Fibroblast of lung (primary cell): ENCODE results near the gene PCLO. TPM values are rescaled to one million over a fixed set of nuclear protein-coding genes. Genes with fewer than 3 reads are reported as not detected.

Experiments used
- DNase-seq, 2 donors: peaks; one replicate each; pipeline versions ENCODE4 v3.0.0 to v3.0.0-alpha.2; 2010; ENCODE audit warnings: low read depth in 2 of 2
- H2AFZ ChIP-seq: 2 replicates; pipeline ENCODE4 v1.5.1; 2012; ENCODE audit warnings: low read length, control low read depth, inconsistent platforms
- H3K27ac ChIP-seq: 2 replicates; pipeline ENCODE4 v1.5.1; 2011; ENCODE audit warnings: low read length, control low read depth; ENCODE audit not compliant: insufficient read depth
- H3K27me3 ChIP-seq: 2 replicates; pipeline ENCODE4 v1.5.1; 2011; ENCODE audit warnings: mild to moderate bottlenecking, low read length; ENCODE audit not compliant: control insufficient read depth, insufficient read depth
- H3K36me3 ChIP-seq: 2 replicates; pipeline ENCODE4 v1.5.1; 2011; ENCODE audit warnings: low read length; ENCODE audit not compliant: control insufficient read depth, insufficient read depth
- H3K4me1 ChIP-seq: 2 replicates; pipeline ENCODE4 v1.5.1; 2011; ENCODE audit warnings: low read length; ENCODE audit not compliant: control insufficient read depth, insufficient read depth; ENCODE audit errors: extremely low read depth
- H3K4me2 ChIP-seq: 2 replicates; pipeline ENCODE4 v1.5.1; 2011; ENCODE audit warnings: low read length, control low read depth; ENCODE audit not compliant: insufficient read depth; ENCODE audit errors: extremely low read depth
- H3K4me3 ChIP-seq, 4 experiments: fragments of 200-600 bp in 1 of 4; sonication (generic) in 1 of 4; replicated peaks in 1 of 4; 2 replicates each; pipeline ENCODE4 v1.5.1; 2011 to 2016; ENCODE audit warnings: low read length in 4 of 4, low read depth in 3 of 4, mild to moderate bottlenecking in 3 of 4, control low read depth in 2 of 4, inconsistent platforms in 1 of 4, mixed read lengths in 1 of 4; ENCODE audit not compliant: insufficient read depth in 1 of 4; ENCODE audit errors: control extremely low read depth in 1 of 4
- H3K79me2 ChIP-seq: 2 replicates; pipeline ENCODE4 v1.5.1; 2012; ENCODE audit warnings: mild to moderate bottlenecking, low read length, inconsistent platforms; ENCODE audit not compliant: control insufficient read depth, insufficient read depth
- H3K9ac ChIP-seq: 2 replicates; pipeline ENCODE4 v1.5.1; 2011; ENCODE audit warnings: mild to moderate bottlenecking, low read length, control low read depth; ENCODE audit not compliant: insufficient read depth
- H3K9me3 ChIP-seq: 2 replicates; pipeline ENCODE4 v1.5.1; 2012; ENCODE audit warnings: low read depth, low read length; ENCODE audit not compliant: control insufficient read depth, insufficient read depth
- H4K20me1 ChIP-seq: 2 replicates; pipeline ENCODE4 v1.5.1; 2011; ENCODE audit warnings: low read length; ENCODE audit not compliant: control insufficient read depth, insufficient read depth; ENCODE audit errors: extremely low read depth
- CTCF ChIP-seq, 2 donors: IDR thresholded peaks in 1 of 2; conservative IDR thresholded peaks in 1 of 2; 1 replicate in 1 of 2; 2 replicates in 1 of 2; pipeline ENCODE4 v1.5.1; 2011 to 2012; ENCODE audit warnings: low read length in 2 of 2, control low read depth in 1 of 2, inconsistent platforms in 1 of 2, low read depth in 1 of 2, mild to moderate bottlenecking in 1 of 2
- EZH2 ChIP-seq: IDR thresholded peaks from 2 replicates; pipeline ENCODE4 v1.5.1; 2012; ENCODE audit warnings: low read length, control low read depth, mild to moderate bottlenecking; ENCODE audit errors: missing control alignments
- polyA plus RNA-seq, 2 donors: library from polyadenylated mRNA; depleted of rRNA in 1 of 2; stranded (reverse) in 1 of 2; unstranded in 1 of 2; fragments of >200 nt; gene quantifications; 2 replicates each; pipeline ENCODE4 v1.2.1, GENCODE V29; 2011 to 2012; ENCODE audit warnings: missing spikeins in 1 of 2
- total RNA-seq: library from RNA; depleted of rRNA; stranded (reverse); fragments of >200 nt; gene quantifications from 2 replicates; pipeline ENCODE4 v1.2.1, GENCODE V29; 2014

Gene PCLO
- total and polyA plus RNA-seq, 2 donors (not counting 1 experiment from before 2014, with no cell fraction given) = 0.03 to 0.17 TPM

- no peak overlapping the region for H3K4me3 ChIP-seq
- H3K36me3 ChIP-seq = no peaks in the 10 kb centered on the region
- TF ChIP-seq EZH2 (no peak), CTCF (conservative IDR thresholded peaks at IDR 0.05 in 1 of 2, IDR thresholded peaks at IDR 0.05 in 1 of 2; ENCODE audit: low read depth in 1 of 2, low read length in 2 of 2) (no peak)
- H3K27ac ChIP-seq = no peak overlapping the region
- no peaks in the 10 kb centered on the region for H4K20me1 ChIP-seq
- H3K4me2 ChIP-seq = no peak overlapping the region
- H3K4me1 ChIP-seq = no peaks in the 10 kb centered on the region
- H2AFZ ChIP-seq = no peak overlapping the region
- no peak for DNase-seq
- H3K9me3 ChIP-seq = no peaks in the 10 kb centered on the region
- no peak overlapping the region for H3K9ac ChIP-seq
- no peaks in the 10 kb centered on the region for H3K27me3 ChIP-seq
- no peaks in the 10 kb centered on the region for H3K79me2 ChIP-seq
These were observed 9.3 kb downstream of the PCLO start for GRCh38 chr7:83153419-83153818.

DNA sequence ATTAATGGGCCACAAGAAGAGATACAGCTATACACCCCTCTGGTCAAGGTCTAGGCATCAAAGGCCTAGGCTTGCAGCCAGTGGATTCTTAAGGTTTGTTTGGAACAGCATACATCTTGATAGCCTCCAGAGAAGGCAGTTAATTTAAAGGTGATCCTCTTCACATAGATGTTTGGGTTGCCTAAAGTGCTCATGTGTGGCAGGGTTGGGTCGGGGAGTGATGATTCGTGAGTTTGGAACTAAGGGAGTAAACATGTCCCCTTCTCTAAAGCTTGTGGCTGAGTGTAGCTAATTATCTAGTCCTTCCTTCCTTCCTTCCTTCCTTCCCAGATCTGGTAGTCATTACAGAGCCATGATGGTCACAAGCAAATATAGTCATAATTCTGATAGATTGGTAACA is 12.4 kb downstream of the PCLO start:
- Histone ChIP-seq H3K27ac (no peak overlapping the region), H3K36me3 (no peaks in the 10 kb centered on the region), H2AFZ (no peak overlapping the region), H4K20me1 (no peaks in the 10 kb centered on the region), H3K4me1 (no peaks in the 10 kb centered on the region), H3K4me3 (no peak overlapping the region), H3K9ac (no peak overlapping the region), H3K27me3 (no peaks in the 10 kb centered on the region), H3K4me2 (no peak overlapping the region), H3K9me3 (no peaks in the 10 kb centered on the region), H3K79me2 (no peaks in the 10 kb centered on the region)
- no peak for TF ChIP-seq CTCF (conservative IDR thresholded peaks at IDR 0.05 in 1 of 2, IDR thresholded peaks at IDR 0.05 in 1 of 2; ENCODE audit: low read depth in 1 of 2, low read length in 2 of 2)
- no peak for TF ChIP-seq EZH2
- DNase-seq = no peak

DNA sequence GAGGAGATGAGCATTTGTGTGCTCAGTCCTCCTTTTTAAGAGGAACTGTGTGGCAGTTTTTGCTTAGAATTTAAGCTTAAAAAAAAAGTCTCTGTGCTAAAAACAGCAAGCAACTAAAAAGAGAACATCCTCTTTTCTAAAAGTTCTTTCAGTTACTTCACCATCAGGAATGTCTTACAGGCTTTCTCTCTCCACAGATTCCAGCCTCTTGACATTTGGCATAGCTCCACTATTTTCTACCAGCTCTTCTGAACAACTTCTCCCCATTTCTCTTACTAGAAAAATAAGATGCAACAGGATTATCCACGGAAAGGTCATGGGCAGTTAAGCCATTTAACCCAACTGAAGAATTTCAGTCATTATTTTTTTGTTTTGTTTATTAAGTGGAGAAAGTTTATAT is 13.2 kb downstream of the PCLO start:
- Histone ChIP-seq H3K4me2 (no peak overlapping the region), H3K27me3 (no peaks in the 10 kb centered on the region), H2AFZ (no peak overlapping the region), H3K79me2 (no peaks in the 10 kb centered on the region), H3K36me3 (no peaks in the 10 kb centered on the region), H3K9me3 (no peaks in the 10 kb centered on the region), H3K9ac (no peak overlapping the region), H4K20me1 (no peaks in the 10 kb centered on the region), H3K4me1 (no peaks in the 10 kb centered on the region), H3K4me3 (no peak overlapping the region), H3K27ac (no peak overlapping the region)
- DNase-seq = peak; percentile 24 to 66
- no peak for TF ChIP-seq EZH2
- TF ChIP-seq CTCF (conservative IDR thresholded peaks at IDR 0.05 in 1 of 2, IDR thresholded peaks at IDR 0.05 in 1 of 2; ENCODE audit: low read depth in 1 of 2, low read length in 2 of 2) = no peak
